ENCODE results near the gene RBM25. TPM values are rescaled to one million over a fixed set of nuclear protein-coding genes. Genes with fewer than 3 reads are reported as not detected.
A peak's percentile ranks its signal among the peaks of the same experiment; 100 is the strongest.

The RBM25 gene
- total RNA-seq, 2 experiments from 2014 or later = 157 to 161 TPM

DNA sequence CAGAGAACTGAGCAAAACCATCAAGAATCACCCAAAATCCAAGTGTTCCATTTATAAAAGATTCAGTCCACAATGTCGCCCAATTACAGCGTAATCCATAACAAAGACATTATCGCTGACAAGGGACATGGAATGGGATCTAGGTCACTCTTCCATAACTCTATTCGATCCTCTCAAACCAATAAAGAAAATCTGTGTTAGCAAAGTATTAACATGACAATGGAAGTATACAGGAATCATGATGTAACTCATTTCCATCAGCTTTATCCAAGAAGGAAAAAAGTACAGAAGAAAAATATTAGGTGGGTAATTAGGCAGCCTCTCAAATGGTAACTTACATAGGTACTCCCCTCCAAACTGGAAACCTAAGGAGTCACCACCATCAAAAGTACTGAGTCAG, 36.3 kb upstream of the RBM25 start:
- TF ChIP-seq, protein P1, sequence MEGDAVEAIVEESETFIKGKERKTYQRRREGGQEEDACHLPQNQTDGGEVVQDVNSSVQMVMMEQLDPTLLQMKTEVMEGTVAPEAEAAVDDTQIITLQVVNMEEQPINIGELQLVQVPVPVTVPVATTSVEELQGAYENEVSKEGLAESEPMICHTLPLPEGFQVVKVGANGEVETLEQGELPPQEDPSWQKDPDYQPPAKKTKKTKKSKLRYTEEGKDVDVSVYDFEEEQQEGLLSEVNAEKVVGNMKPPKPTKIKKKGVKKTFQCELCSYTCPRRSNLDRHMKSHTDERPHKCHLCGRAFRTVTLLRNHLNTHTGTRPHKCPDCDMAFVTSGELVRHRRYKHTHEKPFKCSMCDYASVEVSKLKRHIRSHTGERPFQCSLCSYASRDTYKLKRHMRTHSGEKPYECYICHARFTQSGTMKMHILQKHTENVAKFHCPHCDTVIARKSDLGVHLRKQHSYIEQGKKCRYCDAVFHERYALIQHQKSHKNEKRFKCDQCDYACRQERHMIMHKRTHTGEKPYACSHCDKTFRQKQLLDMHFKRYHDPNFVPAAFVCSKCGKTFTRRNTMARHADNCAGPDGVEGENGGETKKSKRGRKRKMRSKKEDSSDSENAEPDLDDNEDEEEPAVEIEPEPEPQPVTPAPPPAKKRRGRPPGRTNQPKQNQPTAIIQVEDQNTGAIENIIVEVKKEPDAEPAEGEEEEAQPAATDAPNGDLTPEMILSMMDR (IDR thresholded peaks at IDR 0.05) = no peak
- no peak for DNase-seq
- intact Hi-C loops (cut with DNase I, micrococcal nuclease) = loop anchor here in 1 of 2 experiments (10.0 kb wide), 2 partner anchors 623 to 1707 kb away; partner anchors contain the start of gene DNAL1
- H3K27ac Mint-ChIP-seq = no peak overlapping the region
- peaks cover 31% of the 10 kb centered on the region for H3K36me3 ChIP-seq (ENCODE audit: insufficient read depth, low read length)
- ChIA-PET CTCF (interaction anchor here (0.6 to 1.0 kb wide), 2 partner anchors 28 to 31 kb away, joined by 3 read pairs; no protein-coding TSS in a partner anchor), POLR2A (interaction anchor here (6.5 kb wide), 1 partner anchor 37 kb away, joined by 111 read pairs; the partner anchor contains the start of gene RBM25)
- no peak for ATAC-seq (ENCODE audit: poor library complexity)
- peaks cover 77% of the 10 kb centered on the region for H3K36me3 Mint-ChIP-seq (ENCODE audit: low read depth)
- no peaks in the 10 kb centered on the region for H3K9me3 ChIP-seq (ENCODE audit: control insufficient read depth in 1 of 2, insufficient read depth in 1 of 2, low read length in 2 of 2)
- peaks cover 67% of the 10 kb centered on the region for H3K4me1 Mint-ChIP-seq (ENCODE audit: low read depth)
- H3K4me3 ChIP-seq (ENCODE audit: low read length) = no peak overlapping the region
- no peaks in the 10 kb centered on the region for H3K27me3 ChIP-seq (ENCODE audit: control insufficient read depth in 1 of 2, insufficient read depth in 2 of 2, low read length in 2 of 2)
- H3K4me1 ChIP-seq (ENCODE audit: insufficient read depth, low read length) = peaks cover 23% of the 10 kb centered on the region
- no peak overlapping the region for H3K4me3 Mint-ChIP-seq
- H3K9me3 Mint-ChIP-seq = no peaks in the 10 kb centered on the region
- no peaks in the 10 kb centered on the region for H3K27me3 Mint-ChIP-seq
- no peak overlapping the region for H3K27ac ChIP-seq (ENCODE audit: low read depth in 1 of 2, low read length in 2 of 2)

DNA sequence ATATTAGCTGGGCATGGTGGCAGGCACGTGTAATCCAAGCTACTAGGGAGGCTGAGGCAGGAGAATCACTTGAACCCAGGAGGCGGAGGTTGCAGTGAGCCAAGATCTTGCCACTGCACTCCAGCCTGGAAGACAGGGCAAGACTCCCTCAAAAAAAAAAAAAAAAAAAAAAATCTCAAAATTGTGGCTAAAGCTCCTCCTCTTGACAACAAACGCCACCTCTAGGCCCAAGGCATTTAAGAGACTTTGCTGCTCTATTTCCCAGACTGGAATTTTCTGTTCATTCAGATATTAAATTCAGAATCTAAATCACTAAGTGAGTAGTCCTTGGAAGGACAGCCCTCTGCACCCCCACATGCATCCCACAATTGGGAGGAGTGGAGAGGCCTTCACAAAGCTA, 32.8 kb upstream of the RBM25 start:
- Histone ChIP-seq H3K4me1 (ENCODE audit: insufficient read depth, low read length) (peaks cover 18% of the 10 kb centered on the region), H3K9me3 (ENCODE audit: control insufficient read depth in 1 of 2, insufficient read depth in 1 of 2, low read length in 2 of 2) (no peaks in the 10 kb centered on the region), H3K4me3 (ENCODE audit: low read length) (no peak overlapping the region), H3K36me3 (ENCODE audit: insufficient read depth, low read length) (peaks cover 21% of the 10 kb centered on the region), H3K27me3 (ENCODE audit: control insufficient read depth in 1 of 2, insufficient read depth in 2 of 2, low read length in 2 of 2) (no peaks in the 10 kb centered on the region), H3K27ac (ENCODE audit: low read depth in 1 of 2, low read length in 2 of 2) (no peak overlapping the region)
- no peaks in the 10 kb centered on the region for H3K9me3 Mint-ChIP-seq
- H3K4me1 Mint-ChIP-seq (ENCODE audit: low read depth) = peaks cover 55% of the 10 kb centered on the region
- intact Hi-C loops (cut with DNase I, micrococcal nuclease) = loop anchor here in 1 of 2 experiments (10.0 kb wide), 2 partner anchors 619 to 1711 kb away; partner anchors contain the start of gene DNAL1
- TF ChIP-seq, protein P1 (IDR thresholded peaks at IDR 0.05) = no peak
- H3K4me3 Mint-ChIP-seq = peak overlapping the region; percentile 96
- ChIA-PET CTCF (interaction anchor here (1.2 kb wide), 1 partner anchor 111 kb away, joined by 3 read pairs; the partner anchor contains the start of gene PSEN1), POLR2A (interaction anchor here (6.5 kb wide), 1 partner anchor 33 kb away, joined by 111 read pairs; the partner anchor contains the start of gene RBM25)
- DNase-seq (no peak), ATAC-seq (ENCODE audit: poor library complexity) (no peak)
- H3K27me3 Mint-ChIP-seq = no peaks in the 10 kb centered on the region
- H3K27ac Mint-ChIP-seq = no peak overlapping the region
- H3K36me3 Mint-ChIP-seq (ENCODE audit: low read depth) = peaks cover 48% of the 10 kb centered on the region

DNA sequence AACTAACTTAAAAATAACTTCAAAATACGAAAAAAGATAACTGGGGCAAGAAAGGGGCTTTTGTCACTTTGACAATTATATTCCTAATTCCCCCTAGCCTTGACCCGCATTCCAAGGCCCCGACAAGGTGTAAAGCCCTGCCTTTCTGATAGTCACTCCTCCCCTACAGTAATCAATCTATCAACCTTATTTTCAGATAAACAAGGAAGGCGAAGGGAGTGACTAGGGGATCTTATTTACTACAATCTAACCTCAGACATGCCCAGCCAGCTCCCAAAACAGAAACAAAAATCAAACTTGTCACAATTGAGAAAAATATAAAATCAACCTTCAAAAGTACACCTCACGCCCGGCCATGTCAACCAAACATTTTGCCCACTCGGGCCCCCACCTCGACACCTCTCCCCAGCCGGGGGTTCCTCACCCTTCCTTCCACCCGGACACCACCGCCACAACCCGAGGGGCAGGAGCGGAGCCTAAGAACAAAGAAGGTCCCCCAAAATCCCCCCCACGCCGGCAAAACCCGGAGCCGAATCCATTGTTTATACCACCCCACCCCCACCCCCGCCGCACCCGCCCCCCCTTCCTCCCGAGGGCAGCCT, 32.0 kb upstream of the RBM25 start:
- no peaks in the 10 kb centered on the region for H3K27me3 Mint-ChIP-seq
- ChIA-PET POLR2A (interaction anchor here (0.6 to 6.5 kb wide), 4 partner anchors 32 to 543 kb away, joined by 3 to 111 read pairs (median 7); partner anchors contain the start of genes ACOT2, PSEN1, RBM25 and RIOX1), CTCF (interaction anchor here (1.2 to 1.9 kb wide), 2 partner anchors 32 to 110 kb away, joined by 3 to 7 read pairs; partner anchors contain the start of genes PSEN1 and RBM25)
- no peaks in the 10 kb centered on the region for H3K9me3 Mint-ChIP-seq
- Histone ChIP-seq H3K4me3 (ENCODE audit: low read length) (peak overlapping the region; percentile 64), H3K27ac (ENCODE audit: low read depth in 1 of 2, low read length in 2 of 2) (no peak overlapping the region), H3K27me3 (ENCODE audit: control insufficient read depth in 1 of 2, insufficient read depth in 2 of 2, low read length in 2 of 2) (no peaks in the 10 kb centered on the region), H3K4me1 (ENCODE audit: insufficient read depth, low read length) (peaks cover 18% of the 10 kb centered on the region), H3K9me3 (ENCODE audit: control insufficient read depth in 1 of 2, insufficient read depth in 1 of 2, low read length in 2 of 2) (no peaks in the 10 kb centered on the region), H3K36me3 (ENCODE audit: insufficient read depth, low read length) (peaks cover 20% of the 10 kb centered on the region)
- H3K4me1 Mint-ChIP-seq (ENCODE audit: low read depth) = peaks cover 54% of the 10 kb centered on the region
- no peak for ATAC-seq (ENCODE audit: poor library complexity)
- H3K36me3 Mint-ChIP-seq (ENCODE audit: low read depth) = peaks cover 48% of the 10 kb centered on the region
- intact Hi-C loops (cut with DNase I, micrococcal nuclease) = loop anchor here in 1 of 2 experiments (2.0 to 10.0 kb wide), 4 partner anchors 100 to 1712 kb away; partner anchors contain the start of genes DCAF4, DNAL1 and PSEN1
- DNase-seq = peak in 1 of 14 experiments; percentile 11
- H3K4me3 Mint-ChIP-seq = peak overlapping the region; percentile 96
- peak overlapping the region; percentile 79 for H3K27ac Mint-ChIP-seq
- TF ChIP-seq, protein P1 (IDR thresholded peaks at IDR 0.05) = no peak

Data from CD4-positive, alpha-beta T cell (primary cell).